EL (cell line): ENCODE data around the gene PSMG3.

Experiments used
- DNase-seq: peaks from one replicate; pipeline ENCODE4 v3.0.0-alpha.2; 2016

PSMG3 gene

DNA sequence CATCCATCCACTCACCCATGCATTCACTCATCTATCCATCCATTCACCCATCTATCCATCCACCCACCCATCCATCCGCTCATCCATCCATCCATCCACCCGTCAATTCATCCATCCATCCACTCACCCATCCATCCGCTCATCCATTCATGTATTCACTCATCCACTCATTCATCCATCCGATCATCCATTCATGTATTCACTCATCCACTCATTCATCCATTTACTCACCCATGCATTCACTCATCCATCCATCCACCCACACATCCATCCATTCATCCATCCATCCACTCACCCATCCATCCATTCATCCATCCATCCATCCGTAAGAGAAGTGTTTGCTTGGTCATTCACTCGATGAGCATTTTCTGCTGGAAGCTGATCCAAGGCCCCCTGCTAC is 8.7 kb upstream of the PSMG3 start:
- no peak for DNase-seq

DNA sequence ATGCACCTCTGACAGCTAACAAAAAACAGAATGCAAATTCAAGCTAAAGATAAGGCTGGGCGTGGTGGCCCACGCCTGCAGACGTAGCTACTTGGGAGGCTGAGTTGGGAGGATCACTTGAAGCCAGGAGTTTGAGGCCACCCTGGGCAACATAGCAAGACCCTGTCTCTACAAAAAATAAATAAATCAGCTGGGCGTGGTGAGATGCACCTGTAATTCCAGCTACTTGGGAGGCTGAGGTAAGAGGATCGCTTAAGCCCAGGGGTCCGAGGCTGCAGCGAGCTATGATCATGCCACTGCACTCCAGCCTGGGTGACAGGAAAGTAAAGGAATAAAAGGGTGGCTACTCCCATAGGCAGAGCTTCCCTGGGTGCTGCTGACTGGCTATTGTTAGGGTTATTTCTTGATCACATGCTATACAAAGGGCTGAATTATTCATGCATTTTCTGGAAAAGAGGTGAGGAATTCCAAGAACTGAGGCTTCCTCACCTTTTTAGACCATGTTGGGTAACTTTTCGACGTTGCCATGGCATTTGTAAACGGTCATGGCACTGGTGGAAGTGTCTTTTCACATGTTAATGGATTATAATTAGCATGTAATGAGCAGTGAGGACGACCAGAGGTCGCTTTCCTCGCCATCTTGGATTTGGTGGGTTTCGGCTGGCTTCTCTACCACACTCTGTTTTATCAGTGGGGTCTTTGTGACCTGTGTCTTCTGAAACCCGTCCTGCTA is 6.9 kb upstream of the PSMG3 start:
- DNase-seq, result no peak

DNA sequence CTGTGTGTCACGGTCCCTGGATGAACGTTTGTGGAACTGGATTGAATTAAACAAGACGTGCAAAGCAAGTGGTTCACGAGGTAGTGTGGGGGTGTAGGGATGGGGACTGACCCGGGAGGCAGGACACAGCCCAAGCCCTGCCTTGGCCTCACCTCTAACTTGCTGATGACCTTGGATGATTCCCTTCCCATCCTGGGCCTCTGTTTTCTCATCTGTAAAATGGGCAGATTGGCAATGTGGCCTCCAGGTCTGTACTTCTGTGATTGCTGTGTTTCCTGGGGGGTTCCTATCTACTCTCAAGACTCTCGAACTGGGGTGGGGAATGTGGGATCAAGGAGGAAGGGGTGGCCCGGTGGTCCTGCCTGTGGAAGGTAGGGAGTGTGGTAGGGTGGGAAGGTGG is 6.0 kb upstream of the PSMG3 start:
- DNase-seq, result no peak

DNA sequence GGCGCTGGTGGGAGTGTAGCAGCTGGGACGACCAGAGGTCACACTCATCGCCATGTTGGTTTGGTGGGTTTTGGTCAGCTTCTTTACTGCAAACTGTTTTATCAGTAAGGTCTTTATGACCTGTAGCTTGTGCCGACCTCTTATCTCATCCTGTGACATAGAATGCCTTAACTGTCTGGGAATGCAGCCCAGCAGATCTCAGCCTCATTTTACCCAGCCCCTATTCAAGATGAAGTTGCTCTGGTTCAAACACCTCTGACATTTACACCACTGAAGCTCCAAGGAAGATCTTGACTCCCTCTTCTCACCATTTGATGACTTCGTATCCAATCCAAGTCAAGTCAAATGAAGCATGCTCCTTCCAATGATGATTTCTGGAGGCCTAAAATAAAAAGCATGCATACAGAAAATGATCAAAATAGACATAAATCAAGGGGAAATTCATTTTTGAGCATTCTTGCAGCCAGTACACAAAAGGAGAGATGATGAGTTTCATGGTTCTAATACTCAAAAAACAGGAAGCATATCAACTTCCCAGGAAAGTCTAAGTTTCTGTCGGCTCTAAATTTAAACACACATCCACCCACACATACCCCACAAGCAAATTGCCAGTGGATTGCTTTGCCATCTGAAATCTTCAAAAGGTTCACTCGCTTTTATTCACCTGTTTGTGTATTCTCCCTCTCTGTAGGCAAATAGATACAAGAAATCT is 2.4 kb upstream of the PSMG3 start:
- DNase-seq, result no peak

DNA sequence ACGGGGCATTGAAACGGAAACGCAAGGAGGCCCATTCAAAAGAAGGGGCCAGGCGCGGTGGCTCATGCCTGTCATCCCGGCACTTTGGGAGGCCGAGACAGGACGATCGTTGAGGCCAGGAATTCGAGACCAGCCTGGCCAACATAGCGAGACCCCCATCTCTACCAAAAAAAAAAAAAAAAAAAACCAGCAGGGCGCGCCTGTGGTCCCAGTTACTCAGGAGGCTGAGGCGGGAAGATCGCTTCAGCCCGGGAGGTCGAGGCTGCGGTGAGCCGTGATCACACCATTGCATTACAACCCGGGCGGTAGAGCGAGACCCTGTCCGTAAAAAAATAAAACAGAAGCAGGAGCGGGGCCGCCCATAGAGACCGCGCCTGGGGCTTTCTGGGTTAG is 396 bp downstream of the PSMG3 start:
- DNase-seq, result no peak

DNA sequence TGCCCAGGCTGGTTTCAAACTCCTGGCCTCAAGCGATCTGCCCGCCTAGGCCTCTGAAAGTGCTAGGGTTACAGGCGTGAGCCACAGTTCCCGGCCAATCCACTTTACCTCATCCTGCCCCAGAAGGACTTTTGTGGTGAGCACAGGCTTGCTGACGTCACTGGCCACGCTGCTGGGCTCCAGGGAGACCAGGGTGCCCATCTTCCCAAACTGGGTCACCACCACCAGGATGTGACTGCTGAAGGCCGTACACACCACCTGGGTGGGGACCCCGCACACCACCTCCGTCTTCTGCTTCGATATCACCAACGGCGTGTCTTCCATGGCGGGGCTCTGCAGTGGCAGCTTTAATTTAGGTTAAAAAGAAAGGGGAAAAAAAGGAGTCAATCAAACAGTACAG is 816 bp downstream of the PSMG3 start:
- peak; percentile 65 for DNase-seq

DNA sequence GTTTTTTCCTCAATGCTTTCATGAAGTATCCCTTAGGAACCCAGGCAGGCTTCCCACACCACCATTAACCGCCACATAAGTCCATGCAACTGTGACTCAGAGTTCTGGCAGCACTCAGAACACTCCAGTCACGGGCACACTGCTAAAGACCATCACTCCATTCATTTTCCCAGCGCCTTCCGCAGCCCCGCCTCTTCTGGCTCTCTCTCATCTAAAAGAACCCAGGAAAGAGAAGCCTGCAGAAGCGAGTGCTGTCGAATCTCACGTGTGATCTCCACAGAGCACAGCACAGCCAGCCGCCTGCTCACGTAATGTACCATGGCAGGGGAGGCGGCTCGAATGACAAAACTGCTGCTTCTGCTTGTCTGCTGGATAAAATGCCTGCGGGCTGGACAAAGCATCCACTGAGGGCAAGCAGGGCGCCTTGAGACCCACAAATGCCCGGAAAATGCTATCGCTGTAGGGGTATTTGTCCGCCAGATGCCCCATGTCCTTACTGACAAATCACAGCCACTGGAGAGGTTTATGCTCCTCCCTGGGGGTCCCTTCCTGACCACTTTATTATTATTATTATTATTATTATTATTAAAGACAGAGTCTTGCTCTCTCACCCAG is 1.8 kb downstream of the PSMG3 start:
- peak; percentile 43 for DNase-seq

DNA sequence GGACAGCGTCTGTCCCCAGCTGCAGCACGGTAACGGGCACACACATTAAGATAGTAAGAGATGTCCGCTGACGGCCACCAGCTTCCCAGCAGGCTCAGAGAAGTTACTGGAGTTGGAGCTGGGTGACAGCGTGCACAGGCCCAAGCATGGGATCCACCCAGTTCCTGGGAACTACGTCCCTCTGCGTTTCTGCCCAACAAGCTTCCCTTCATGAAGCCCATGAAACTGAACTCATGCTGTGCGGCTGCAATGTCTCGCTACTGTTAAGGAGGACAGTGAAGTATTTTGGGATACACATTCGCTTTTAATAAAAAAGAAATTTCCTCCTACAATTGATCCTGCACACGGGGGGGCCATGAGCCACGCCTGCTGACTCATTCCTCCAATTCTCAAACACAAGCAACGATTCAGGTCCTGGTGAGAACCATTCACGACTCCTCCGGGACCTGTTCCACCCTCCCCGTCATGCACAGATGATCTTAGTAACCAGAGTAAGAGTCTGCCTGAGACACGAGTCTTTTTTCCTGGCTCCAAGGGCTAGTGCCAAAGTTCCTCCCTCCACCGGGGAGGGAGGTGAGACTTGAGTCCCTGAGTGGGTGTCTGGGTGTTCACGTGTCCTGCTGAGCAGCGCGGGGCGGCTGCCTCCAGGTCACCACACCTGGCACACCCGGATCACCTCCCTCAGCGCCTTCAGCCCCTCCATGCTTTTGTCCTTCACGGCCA is 2.6 kb downstream of the PSMG3 start:
- no peak for DNase-seq

DNA sequence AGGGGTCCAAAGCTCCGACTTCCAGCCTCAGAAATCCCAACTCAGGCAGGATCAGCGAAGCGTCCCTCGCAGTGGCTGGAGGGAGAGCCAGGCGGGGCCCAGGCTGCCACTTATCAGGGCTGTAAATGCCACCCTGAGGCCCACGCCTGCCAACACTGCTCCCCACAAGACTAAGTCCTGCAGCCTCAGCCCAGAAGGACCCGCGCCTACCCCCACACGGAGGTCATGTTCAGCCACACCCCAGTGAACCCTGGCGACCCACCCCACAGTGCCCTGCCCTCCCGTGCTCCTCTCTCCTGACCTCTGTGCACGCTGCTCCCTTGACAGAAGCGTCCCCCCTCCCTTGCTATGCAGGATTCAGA is 3.2 kb downstream of the PSMG3 start:
- DNase-seq, result no peak

DNA sequence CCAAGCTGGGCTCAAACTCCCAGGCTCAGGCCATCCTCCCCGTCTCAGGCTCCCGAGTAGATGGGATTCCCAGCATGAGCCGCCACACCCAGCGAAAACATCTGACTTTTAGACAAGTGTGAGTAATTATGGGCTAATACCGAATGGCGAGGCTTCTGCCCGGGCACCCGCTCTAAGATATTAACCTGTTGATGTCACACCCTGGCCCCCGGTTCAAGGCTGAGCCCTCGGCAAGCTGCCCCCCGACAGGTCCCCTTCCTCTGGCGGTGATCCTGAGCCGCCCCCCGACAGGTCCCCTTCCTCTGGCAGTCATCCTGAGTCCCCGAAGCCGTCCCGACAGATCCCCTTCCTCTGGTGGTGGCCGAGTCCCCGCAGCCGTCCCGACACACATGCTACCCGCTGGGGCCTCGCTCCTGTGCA is 5.2 kb downstream of the PSMG3 start:
- DNase-seq, result peak; percentile 28

DNA sequence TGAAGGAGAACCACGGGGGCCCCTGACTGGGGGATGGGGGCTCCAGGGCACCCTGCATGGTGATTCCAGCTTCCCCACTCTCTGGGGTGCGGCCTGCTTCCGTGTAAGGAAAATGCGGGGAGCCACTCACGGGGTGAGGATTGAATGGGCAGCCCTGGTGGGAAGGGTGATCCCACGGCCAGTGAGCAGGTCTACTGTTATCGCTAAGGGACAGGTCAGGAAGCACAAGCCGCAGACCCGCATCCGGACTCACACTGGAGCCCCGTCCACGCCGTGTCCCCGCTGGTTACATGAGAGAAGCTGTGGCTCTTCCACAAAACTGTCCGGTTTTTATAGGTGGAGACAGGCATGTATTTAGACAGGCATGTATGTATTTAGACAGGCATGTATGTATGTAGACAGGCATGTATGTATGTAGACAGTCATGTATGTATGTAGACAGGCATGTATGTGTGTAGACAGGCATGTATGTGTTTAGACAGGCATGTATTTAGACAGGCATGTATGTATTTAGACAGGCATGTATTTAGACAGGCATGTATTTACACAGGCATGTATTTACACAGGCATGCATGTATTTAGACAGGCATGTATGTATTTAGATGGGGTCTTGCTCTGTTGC is 5.7 kb downstream of the PSMG3 start:
- no peak for DNase-seq

DNA sequence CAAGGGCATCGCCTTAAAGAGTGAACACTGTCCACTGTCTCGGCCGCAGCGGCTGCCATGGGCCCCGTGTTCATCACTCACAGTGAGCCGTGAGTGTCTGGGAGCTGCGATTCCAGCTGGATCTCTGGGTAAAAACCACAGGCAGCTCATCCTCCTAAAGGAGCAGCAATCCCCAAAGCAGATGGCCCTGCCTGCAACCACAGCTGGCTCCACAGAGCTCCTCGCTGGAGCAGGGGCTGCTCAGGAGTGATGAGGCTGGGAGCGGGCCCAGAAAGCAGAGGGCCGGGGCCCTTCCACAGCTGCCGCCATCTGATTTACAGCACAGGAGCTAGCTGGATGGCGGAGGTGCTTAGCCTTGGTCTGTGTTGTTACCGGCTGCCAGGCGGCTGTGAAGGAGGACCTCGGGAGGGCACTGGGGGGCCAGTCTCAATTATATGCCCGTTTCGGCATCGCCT is 7.2 kb downstream of the PSMG3 start:
- DNase-seq, result no peak

DNA sequence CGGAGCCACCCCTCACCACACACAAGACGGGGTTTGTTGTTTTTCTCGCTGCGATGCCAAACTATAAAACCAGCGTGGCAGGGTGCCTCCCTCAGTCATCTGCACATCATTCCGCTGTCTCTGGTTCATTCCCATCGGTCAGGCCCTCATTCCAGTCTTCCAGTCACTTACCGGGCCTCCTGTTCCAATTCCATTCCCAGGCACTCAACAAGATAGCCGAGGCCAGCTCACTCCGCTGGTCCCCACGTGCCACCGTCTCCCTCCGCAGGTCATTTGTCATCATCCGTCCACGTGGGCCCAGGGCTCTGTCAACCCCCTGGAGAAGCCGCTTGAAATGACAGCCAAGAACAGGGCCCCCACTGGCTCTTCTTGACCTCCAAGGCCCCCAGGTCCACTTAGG is 7.7 kb downstream of the PSMG3 start:
- DNase-seq, result no peak

DNA sequence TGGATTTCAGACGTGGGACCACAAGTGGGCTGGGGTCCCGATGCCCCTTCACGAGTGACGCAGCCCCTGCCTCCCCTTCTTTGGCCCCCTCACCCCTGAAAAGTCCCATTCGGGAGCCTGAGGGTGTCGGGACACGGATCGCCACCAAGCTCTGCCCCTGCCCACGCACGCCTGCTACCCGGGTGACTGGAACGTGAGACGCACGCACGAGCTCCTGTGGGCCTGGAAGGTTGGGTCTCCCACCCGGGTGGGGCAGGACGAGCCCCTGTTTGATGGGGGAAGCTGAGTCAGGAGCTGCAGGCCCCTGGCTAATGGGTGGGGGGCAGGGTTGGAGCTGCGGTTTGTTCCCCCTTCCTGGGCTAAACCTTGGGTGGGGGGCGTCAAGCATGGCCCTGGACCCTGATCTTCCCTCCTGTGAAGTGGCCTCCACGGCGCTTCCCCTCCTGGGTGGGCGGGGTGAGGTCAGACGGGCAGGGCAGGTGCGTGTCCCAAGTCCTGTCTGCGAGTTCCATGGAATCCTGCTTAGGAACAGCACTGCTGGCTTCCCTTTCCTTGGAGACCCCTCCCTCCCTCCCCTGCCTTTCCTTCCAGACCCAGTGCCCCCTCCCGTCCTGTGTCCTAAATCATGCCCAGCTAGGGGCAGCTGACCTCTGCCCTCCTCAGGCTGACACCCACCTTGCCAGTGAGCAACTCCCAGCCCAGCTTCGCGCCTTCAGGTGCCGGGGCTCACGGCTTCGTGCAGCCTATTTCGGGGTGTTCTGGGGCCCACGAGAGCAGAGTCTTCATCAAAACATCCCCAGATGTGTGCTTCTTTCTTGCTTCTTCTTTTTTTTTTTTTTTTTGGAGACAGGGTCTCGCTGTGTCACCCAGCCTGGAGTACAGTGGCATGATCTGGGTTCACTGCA is 8.5 kb downstream of the PSMG3 start:
- DNase-seq, result no peak

DNA sequence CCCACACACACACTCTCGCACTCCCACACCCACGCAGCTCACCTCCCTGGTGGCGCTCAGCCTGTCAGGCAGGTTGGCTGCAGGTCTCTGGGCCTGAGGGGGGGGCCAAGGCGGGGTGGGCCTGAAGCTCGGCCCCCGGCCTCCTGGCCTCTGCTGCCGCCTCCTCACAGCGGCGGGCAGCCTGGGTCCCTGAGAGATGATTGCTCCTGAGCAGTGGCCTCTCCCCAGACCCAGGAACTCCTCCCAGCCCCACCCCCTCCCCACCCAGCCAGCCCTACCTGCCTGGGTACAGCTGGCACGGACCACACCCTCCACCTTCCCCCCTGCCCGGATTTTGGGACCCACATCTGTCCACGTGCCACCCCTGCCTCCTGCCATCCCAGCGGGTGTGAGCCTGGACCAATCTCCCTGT is 9.2 kb downstream of the PSMG3 start:
- no peak for DNase-seq

DNA sequence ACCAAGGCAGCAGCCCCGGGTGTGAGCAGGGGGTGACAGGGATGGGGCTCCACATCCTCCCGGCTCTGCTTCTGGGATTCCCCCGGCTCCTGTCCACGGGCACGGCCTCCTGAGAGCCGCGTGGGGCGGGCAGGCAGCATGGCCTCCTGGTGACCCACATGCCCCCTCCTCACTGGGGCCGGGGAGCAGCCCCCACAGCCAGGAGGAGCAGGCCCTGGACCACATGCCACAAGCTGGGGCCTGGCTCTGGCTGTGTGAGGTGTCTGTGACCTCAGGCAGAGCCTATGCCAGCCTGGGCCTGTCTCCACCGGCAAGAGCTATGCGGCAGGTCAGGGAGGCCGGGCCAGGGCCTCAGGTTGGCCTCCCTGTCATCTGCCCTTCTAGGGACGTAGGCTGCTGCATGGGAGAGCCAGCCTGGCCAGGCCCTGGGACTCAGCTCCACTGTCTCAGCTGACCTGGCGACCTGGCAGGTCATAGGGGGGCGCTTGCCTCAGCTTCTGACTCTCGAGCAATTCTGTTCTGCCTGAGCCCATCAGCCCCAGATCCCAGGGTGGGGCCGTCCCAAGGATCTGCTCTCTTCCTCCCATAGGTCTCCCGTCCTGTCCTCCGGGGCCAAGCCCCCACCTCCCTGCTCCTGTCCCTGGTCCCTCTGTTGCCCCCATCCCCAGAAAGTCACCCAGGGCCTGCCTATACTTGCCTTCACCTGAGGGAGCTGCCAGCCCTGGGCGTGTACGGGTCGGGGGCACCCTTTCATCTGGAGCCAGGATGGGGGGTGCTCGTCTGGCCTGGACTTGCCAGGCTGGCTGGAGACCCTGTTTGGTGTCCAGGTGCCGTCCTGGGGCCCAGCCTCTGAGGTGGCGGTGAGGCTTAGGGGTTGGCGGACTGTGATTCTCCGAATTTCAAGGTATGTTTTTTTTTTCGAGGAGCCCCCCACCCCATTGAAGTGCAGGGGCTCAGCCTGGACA is 9.9 kb downstream of the PSMG3 start:
- DNase-seq, result no peak

DNA sequence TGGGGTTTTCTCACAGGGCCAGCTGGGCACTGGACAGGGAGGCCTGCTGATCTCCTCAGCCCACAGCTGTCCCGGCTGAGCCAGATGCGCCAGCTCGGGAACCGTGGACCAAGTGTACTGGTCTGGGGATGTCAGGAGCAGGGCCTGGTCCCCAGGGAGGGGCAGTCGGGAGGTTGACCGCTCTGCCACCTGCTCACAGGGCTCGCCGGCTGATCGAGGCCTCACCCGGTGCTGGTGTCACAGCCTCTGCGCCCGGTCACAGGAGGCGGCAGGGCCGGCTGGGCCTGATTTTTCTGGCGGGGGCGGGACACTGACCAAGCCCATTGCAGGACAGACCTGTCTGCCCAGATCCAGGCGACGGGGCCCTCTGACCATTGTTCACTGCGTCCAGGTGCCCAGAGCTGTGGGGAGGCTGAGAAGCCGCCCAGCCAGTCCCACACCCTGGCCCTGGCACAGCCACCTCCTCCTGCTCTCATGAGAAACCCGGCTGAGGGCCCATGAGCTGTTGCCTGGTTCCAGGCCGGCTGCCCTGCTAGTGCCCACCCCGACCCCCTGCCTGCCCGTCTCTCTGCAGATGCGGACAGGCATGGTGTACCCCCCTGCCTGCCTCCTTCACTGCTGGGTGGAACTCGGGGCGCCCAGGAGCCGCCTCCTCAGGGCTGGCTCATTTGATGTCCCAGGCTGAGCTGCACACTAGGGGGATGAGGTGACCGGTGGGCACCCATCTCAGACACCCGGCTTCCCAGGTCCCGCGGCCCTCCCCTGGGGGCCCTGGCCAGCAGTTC is 10.8 kb downstream of the PSMG3 start:
- DNase-seq, result no peak

DNA sequence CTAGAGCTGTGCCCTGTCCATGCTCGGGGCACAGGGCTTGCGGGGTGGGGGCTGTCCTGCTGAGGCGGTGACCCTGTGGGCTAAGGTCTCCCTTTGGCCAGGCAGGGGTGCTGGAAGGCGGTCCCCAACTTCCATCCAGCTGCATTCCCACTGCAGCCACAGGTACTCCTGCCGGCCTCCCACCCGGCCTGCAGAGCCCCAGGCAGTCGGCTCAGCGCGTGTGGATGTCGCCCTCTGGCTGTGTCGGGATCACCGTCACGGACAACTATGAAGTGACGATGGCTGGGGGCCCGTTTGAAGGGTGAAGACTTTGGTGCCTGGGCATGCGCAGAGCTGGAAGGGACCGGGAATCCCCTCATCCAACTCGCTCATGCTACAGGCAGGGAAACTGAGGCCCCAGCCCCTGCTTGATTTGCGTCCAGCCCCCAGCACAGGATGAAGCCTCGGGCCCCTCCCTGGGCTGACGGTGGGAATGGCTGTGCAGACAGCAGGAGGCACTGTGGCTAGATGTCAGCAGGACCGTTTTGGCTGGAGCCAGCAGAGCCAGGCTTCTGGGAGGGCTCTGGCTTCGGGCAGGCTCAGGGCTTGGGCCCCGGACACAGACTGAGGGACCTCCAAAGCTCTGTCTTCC is 11.5 kb downstream of the PSMG3 start:
- peak; percentile 32 for DNase-seq

DNA sequence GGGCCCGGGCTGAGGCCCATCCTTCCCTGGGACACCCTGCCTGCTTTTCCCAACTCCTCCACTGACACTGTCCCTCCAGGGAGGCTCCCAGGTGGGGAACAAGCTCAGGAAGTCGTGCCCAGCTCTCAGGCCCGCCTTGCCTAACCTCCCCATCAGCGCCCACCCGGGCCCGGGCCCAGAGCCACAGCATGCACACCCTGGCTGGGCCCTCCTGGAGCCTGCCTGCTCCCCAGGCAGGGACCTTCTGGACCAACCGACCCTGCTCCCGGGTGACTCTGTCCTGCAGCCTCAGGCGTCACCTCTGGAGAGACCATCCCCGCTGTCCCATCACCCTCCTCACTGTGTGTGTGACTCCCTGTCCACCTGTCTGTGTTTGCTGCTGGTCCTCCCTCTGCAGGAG is 12.1 kb downstream of the PSMG3 start:
- no peak for DNase-seq
